ENCODE data around the gene ETF1.

DNA sequence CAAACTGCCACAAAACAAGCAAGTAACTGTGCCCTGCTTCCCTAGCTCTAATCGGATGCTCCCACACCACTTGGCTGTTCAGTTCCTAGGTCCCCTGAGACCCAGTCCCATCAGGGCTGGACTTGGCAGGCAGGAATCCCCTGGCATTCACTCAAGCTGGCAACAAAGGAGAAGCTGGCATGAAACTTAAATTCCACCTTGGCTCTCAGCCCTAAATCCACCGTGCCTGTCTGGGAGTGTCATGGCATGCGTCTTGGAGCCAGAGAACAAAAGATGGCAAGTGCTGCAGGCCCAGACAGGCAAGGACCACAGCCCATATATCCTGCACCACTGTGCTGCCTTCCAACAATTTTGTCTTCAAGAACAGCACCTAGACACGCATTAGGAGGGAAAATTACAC, 38.2 kb downstream of the ETF1 start:
- TF ChIP-seq CTCF (IDR thresholded peaks at IDR 0.05; ENCODE audit: low read depth, low read length), result no peak
- TF ChIP-seq POLR2A (IDR thresholded peaks at IDR 0.05; ENCODE audit: extremely low read depth, insufficient read length), result no peak

All from NB4 (cell line).